Endothelial cell of umbilical vein (primary cell): ENCODE results near the gene GPR107. TPM values are rescaled to one million over a fixed set of nuclear protein-coding genes. Genes with fewer than 3 reads are reported as not detected.
A peak's percentile ranks its signal among the peaks of the same experiment; 100 is the strongest.

Experiments used
- BruUV-seq: library from RNA; stranded (reverse); fragments of 400-500 nt; replicated peaks from 2 replicates; lab custom pipeline; 2021; lab: Mats Ljungman, UMichigan
- CTCF ChIA-PET: fragments of 300-600, 350-600 bp; sonication (Branson Sonifier 250); formaldehyde crosslinking; loops from one replicate; lab custom pipeline; 2021; ENCODE audit warnings: antibody characterized with exemption, inconsistent platforms; lab: Charles Lee
- POLR2A ChIA-PET: fragments of 300-600, 350-600 bp; sonication (Branson Sonifier 250); formaldehyde crosslinking; loops from one replicate; lab custom pipeline; 2021; ENCODE audit warnings: antibody characterized with exemption, inconsistent platforms; lab: Charles Lee
- DNase-seq: peaks from one replicate; pipeline ENCODE4 v3.0.0-alpha.2; 2011; ENCODE audit warnings: low read depth, low spot score
- FAIRE-seq: peaks from 2 replicates; lab custom pipeline; 2011; peaks lifted over from hg19 to GRCh38; lab: Jason Lieb, UNC
- H2AFZ ChIP-seq: 2 replicates; pipeline ENCODE4 v1.6.0; 2012; ENCODE audit warnings: low read depth, low read length, control low read depth, inconsistent platforms
- H3K27ac ChIP-seq: 2 replicates; pipeline ENCODE4 v1.5.1; 2011; ENCODE audit warnings: low read depth, mild to moderate bottlenecking, control low read depth, low read length, moderate library complexity; ENCODE audit not compliant: insufficient read depth
- H3K27me3 ChIP-seq, 2 experiments: 2 replicates each; pipeline versions ENCODE4 v1.6.0 to v1.6.1; 2011; ENCODE audit warnings: low read length in 2 of 2, mixed read lengths in 1 of 2; ENCODE audit not compliant: control insufficient read depth in 2 of 2, insufficient read depth in 2 of 2
- H3K36me3 ChIP-seq, 2 experiments: 2 replicates in 1 of 2; 3 replicates in 1 of 2; pipeline ENCODE4 v1.5.1; 2011; ENCODE audit warnings: low read length in 2 of 2, mild to moderate bottlenecking in 1 of 2, moderate library complexity in 1 of 2; ENCODE audit not compliant: control insufficient read depth in 2 of 2, insufficient read depth in 2 of 2; ENCODE audit errors: extremely low read depth in 1 of 2
- H3K4me1 ChIP-seq: 3 replicates; pipeline ENCODE4 v1.5.1; 2011; ENCODE audit warnings: mild to moderate bottlenecking, low read length; ENCODE audit not compliant: control insufficient read depth, insufficient read depth; ENCODE audit errors: extremely low read depth
- H3K4me2 ChIP-seq: 2 replicates; pipeline ENCODE4 v1.6.1; 2011; ENCODE audit warnings: low read length, control low read depth, mixed read lengths; ENCODE audit not compliant: insufficient read depth
- H3K4me3 ChIP-seq, 3 experiments: fragments of 200-600 bp in 1 of 3; sonication (generic), shearing (Covaris generic) in 1 of 3; replicated peaks in 1 of 3; 2 replicates each; pipeline ENCODE4 v1.5.1; 2011 to 2016; ENCODE audit warnings: control low read depth in 3 of 3, low read length in 3 of 3, mild to moderate bottlenecking in 2 of 3, inconsistent platforms in 1 of 3, low read depth in 1 of 3, moderate library complexity in 1 of 3; ENCODE audit not compliant: insufficient read depth in 1 of 3
- H3K79me2 ChIP-seq: 2 replicates; pipeline ENCODE4 v1.6.0; 2012; ENCODE audit warnings: low read length, inconsistent platforms; ENCODE audit not compliant: control insufficient read depth, insufficient read depth
- H3K9ac ChIP-seq: replicated peaks from 2 replicates; pipeline ENCODE3; 2011; ENCODE audit warnings: low read length, control low read depth; ENCODE audit not compliant: insufficient read depth; ENCODE audit errors: extremely low read depth
- H3K9me1 ChIP-seq: replicated peaks from 3 replicates; pipeline ENCODE4 v1.6.0; 2011; ENCODE audit warnings: mild to moderate bottlenecking, low read length; ENCODE audit not compliant: control insufficient read depth, insufficient read depth; ENCODE audit errors: extremely low read depth
- H3K9me3 ChIP-seq: replicated peaks from 2 replicates; pipeline ENCODE4 v1.5.1; 2012; ENCODE audit warnings: low read length, inconsistent platforms; ENCODE audit not compliant: control insufficient read depth, insufficient read depth
- H4K20me1 ChIP-seq: replicated peaks from 2 replicates; pipeline ENCODE3; 2011; ENCODE audit warnings: mild to moderate bottlenecking, low read length; ENCODE audit not compliant: control insufficient read depth, insufficient read depth; ENCODE audit errors: extremely low read depth
- EZH2 ChIP-seq: IDR thresholded peaks from 2 replicates; pipeline ENCODE4 v1.6.1; 2012; ENCODE audit warnings: borderline replicate concordance, low read depth, mild to moderate bottlenecking, moderate library complexity, low read length, inconsistent platforms; ENCODE audit not compliant: severe bottlenecking
- FOS ChIP-seq: IDR thresholded peaks from 2 replicates; pipeline ENCODE4 v1.6.1; 2011; ENCODE audit warnings: mild to moderate bottlenecking, low read length, moderate library complexity, borderline replicate concordance; ENCODE audit not compliant: insufficient read depth
- GATA2 ChIP-seq: IDR thresholded peaks from 2 replicates; pipeline ENCODE4 v1.7.0; 2011; ENCODE audit warnings: low read depth, mild to moderate bottlenecking, moderate library complexity, mixed read lengths, low read length; ENCODE audit not compliant: insufficient read length, insufficient read depth
- JUN ChIP-seq: IDR thresholded peaks from 2 replicates; pipeline ENCODE4 v1.6.1; 2011; ENCODE audit warnings: borderline replicate concordance, low read depth; ENCODE audit not compliant: insufficient read length, insufficient read depth
- POLR2A ChIP-seq: IDR thresholded peaks from 2 replicates; pipeline ENCODE4 v1.6.1; 2012; ENCODE audit warnings: low read depth, mild to moderate bottlenecking, control low read depth, low read length
- dilution Hi-C: fragments of 300-500 bp; cut with MboI; formaldehyde crosslinking; loops from one replicate; pipeline ENCODE4 v1.15.0; 2019; ENCODE audit warnings: low sequenced_read_pairs; ENCODE audit not compliant: extremely low pct_ligation_motif_present
- intact Hi-C: fragments of 100-400 bp; cut with micrococcal nuclease; formaldehyde crosslinking; loops from one replicate; pipeline ENCODE4 v1.10.0; 2022
- polyA plus RNA-seq, 4 experiments: library from polyadenylated mRNA; depleted of rRNA in 3 of 4; stranded (reverse) in 3 of 4; unstranded in 1 of 4; fragments of >200 nt; gene quantifications; 2 replicates each; pipeline versions ENCODE4 v1.2.1 to v1.2.3, GENCODE V29; 2011 to 2012; ENCODE audit warnings: missing spikeins in 1 of 4
- total RNA-seq: library from RNA; stranded (reverse); gene quantifications from 2 replicates; pipeline ENCODE4 v1.2.3, GENCODE V29; 2021
- TF ChIP-seq, protein P1 (sequence below): IDR thresholded peaks from 2 replicates; pipeline ENCODE4 v1.6.1; 2011; ENCODE audit not compliant: insufficient read depth, insufficient read length
- TF ChIP-seq, protein P2 (sequence below), 2 donors: IDR thresholded peaks; 1 replicate in 1 of 2; 2 replicates in 1 of 2; pipeline ENCODE4 v1.5.1; 2011; ENCODE audit warnings: low read length in 2 of 2, mild to moderate bottlenecking in 2 of 2, moderate library complexity in 2 of 2, control low read depth in 1 of 2, inconsistent platforms in 1 of 2, low read depth in 1 of 2; ENCODE audit not compliant: insufficient read depth in 1 of 2; ENCODE audit errors: extremely low read depth in 1 of 2

Gene GPR107
- total and polyA plus RNA-seq, 2 donors (not counting 3 experiments of a cell fraction or from before 2014, with no cell fraction given) = 27.2 to 38.9 TPM

DNA sequence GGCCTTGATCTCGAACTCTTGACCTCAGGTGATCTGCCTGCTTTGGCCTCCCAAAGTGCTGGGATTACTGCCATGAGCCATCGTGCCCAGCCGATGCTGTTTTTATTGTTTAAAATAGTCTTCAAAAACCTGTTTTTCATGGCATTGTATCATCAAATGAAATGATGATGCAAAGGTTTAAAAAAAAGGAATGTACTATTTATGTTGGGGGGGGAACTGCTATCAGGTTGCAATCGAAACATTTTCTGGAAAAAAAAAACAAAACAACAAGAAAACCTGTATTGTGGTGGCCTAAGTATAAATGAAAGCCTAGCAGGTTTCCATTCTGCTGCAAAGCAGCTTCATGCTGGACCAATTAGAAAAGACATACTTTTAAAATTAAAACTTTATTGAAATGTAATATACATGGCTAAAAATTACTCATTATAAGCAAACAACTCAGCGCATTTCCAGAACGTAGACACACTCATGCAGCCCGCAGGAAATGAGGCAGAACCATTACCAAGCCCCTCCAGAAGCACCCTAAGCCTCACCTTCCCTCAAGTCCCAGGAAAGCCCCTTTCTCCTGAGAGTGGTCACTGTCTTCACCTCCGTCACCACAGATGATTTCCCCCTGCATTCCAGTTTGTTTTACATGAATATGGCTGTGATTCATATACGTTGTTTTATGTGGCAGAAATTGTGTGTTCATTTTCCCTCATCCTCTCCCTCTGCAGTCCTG, 19.0 kb downstream of the GPR107 start:
- no peaks in the 10 kb centered on the region for H3K9me1 ChIP-seq
- DNase-seq (peak; percentile 79), FAIRE-seq (no peak)
- BruUV-seq = no TSS peak
- dilution Hi-C loops = no loop called here
- peak overlapping the region; percentile 29 for H3K4me2 ChIP-seq
- no peak overlapping the region for H3K4me3 ChIP-seq
- H3K27ac ChIP-seq = peak overlapping the region; percentile 88
- CTCF ChIA-PET = interaction anchor here (1.1 to 1.2 kb wide), 2 partner anchors 19 to 187 kb away, joined by 3 to 4 read pairs; partner anchors contain the start of gene GPR107
- peak overlapping the region; percentile 22 for H3K9ac ChIP-seq
- peak; percentile 31 for TF ChIP-seq FOS
- no peak for TF ChIP-seq JUN
- TF ChIP-seq, protein P1, sequence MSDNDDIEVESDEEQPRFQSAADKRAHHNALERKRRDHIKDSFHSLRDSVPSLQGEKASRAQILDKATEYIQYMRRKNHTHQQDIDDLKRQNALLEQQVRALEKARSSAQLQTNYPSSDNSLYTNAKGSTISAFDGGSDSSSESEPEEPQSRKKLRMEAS = no peak
- no peak for TF ChIP-seq EZH2
- H3K9me3 ChIP-seq = no peaks in the 10 kb centered on the region
- peaks cover 0 to 7% of the 10 kb centered on the region in 2 experiments for H3K36me3 ChIP-seq
- no peaks in the 10 kb centered on the region for H4K20me1 ChIP-seq
- no peak overlapping the region for H2AFZ ChIP-seq
- intact Hi-C loops = no loop called here
- peaks cover 33% of the 10 kb centered on the region for H3K4me1 ChIP-seq
- POLR2A ChIA-PET = no interaction called here
- H3K79me2 ChIP-seq = peaks cover 35% of the 10 kb centered on the region
- H3K27me3 ChIP-seq = no peaks in the 10 kb centered on the region

DNA sequence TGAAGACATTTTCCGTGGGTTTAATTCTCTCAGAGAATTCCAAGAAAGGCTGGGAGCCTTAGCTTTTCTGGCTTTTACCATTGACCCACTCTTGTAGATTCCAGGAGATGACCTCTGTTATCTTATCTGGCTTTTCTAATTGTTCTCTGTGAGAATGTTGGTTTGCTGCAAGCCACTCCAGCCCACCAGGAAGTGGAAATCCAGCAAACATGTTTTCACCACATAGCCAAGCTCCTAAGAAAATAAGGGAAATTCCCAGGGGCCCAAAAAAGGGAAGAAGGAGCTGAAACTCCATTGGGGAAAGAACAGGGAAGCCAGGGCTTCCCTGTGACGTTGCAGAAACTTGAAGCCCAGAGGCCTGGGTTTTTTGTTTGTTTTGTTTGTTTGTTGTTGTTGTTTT, 19.7 kb downstream of the GPR107 start:
- H3K9me3 ChIP-seq = no peaks in the 10 kb centered on the region
- no peaks in the 10 kb centered on the region for H4K20me1 ChIP-seq
- intact Hi-C loops (no loop called here), dilution Hi-C loops (no loop called here)
- BruUV-seq = no TSS peak
- H3K27me3 ChIP-seq = no peaks in the 10 kb centered on the region
- H3K4me3 ChIP-seq = no peak overlapping the region
- H3K9ac ChIP-seq = peak overlapping the region; percentile 22
- peak overlapping the region; percentile 29 for H3K4me2 ChIP-seq
- peaks cover 31% of the 10 kb centered on the region for H3K79me2 ChIP-seq
- H3K36me3 ChIP-seq = peaks cover 0 to 7% of the 10 kb centered on the region in 2 experiments
- peak; percentile 89 for FAIRE-seq
- ChIA-PET CTCF (interaction anchor here (0.8 to 1.2 kb wide), 3 partner anchors 16 to 188 kb away, joined by 3 to 4 read pairs (median 3); partner anchors contain the start of gene GPR107), POLR2A (no interaction called here)
- no peak for TF ChIP-seq FOS
- TF ChIP-seq POLR2A = no peak
- TF ChIP-seq, protein P2, sequence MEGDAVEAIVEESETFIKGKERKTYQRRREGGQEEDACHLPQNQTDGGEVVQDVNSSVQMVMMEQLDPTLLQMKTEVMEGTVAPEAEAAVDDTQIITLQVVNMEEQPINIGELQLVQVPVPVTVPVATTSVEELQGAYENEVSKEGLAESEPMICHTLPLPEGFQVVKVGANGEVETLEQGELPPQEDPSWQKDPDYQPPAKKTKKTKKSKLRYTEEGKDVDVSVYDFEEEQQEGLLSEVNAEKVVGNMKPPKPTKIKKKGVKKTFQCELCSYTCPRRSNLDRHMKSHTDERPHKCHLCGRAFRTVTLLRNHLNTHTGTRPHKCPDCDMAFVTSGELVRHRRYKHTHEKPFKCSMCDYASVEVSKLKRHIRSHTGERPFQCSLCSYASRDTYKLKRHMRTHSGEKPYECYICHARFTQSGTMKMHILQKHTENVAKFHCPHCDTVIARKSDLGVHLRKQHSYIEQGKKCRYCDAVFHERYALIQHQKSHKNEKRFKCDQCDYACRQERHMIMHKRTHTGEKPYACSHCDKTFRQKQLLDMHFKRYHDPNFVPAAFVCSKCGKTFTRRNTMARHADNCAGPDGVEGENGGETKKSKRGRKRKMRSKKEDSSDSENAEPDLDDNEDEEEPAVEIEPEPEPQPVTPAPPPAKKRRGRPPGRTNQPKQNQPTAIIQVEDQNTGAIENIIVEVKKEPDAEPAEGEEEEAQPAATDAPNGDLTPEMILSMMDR (IDR thresholded peaks at IDR 0.05; ENCODE audit: extremely low read depth in 1 of 2, insufficient read depth in 1 of 2, low read depth in 1 of 2, low read length in 2 of 2) = no peak
- TF ChIP-seq, protein P1 = no peak
- TF ChIP-seq GATA2 = peak; percentile 88
- no peak for TF ChIP-seq JUN
- no peak for TF ChIP-seq EZH2
- peak overlapping the region; percentile 88 for H3K27ac ChIP-seq
- peaks cover 33% of the 10 kb centered on the region for H3K4me1 ChIP-seq
- H2AFZ ChIP-seq = no peak overlapping the region
- no peaks in the 10 kb centered on the region for H3K9me1 ChIP-seq
- peak; percentile 94 for DNase-seq
